Coronary artery (tissue), 2 donors: ENCODE data around the gene KATNIP.
A peak's percentile ranks its signal among the peaks of the same experiment; 100 is the strongest.

Experiments used
- DNase-seq: peaks from one replicate; pipeline ENCODE4 v3.0.0-alpha.2; 2017; ENCODE audit warnings: low spot score
- H3K27ac ChIP-seq, 2 donors: fragments of 200-600 bp; sonication (generic); one replicate each; pipeline ENCODE4 v1.5.1; 2016 to 2019
- H3K4me3 ChIP-seq: fragments of 200-600 bp; sonication (generic); 2 replicates; pipeline ENCODE4 v1.5.1; 2016; ENCODE audit warnings: mild to moderate bottlenecking, moderate library complexity
- CTCF ChIP-seq: fragments of 200-600 bp; sonication (generic); IDR thresholded peaks from one replicate; pipeline ENCODE4 v1.5.1; 2019; ENCODE audit warnings: antibody characterized with exemption

The KATNIP gene

GRCh38 chr16:27549746-27550581, at the start of gene KATNIP, which contains the start of gene GTF3C1:
Gene KATNIP, plus strand, starts transcription at chr16:27550144. Its CDS starts 27 bp downstream, at chr16:27550171.
Gene GTF3C1, minus strand, starts transcription at chr16:27549913. Its CDS starts 23 bp downstream, at chr16:27549890.
- DNase-seq, result peak; percentile 100
- no peak for TF ChIP-seq CTCF
- Histone ChIP-seq H3K27ac (peak within 1 kb of the TSS; percentile 56 to 86), H3K4me3 (peak within 1 kb of the TSS; percentile 88)

- no peak for DNase-seq
- Histone ChIP-seq H3K4me3 (no peak overlapping the region), H3K27ac (no peak overlapping the region)
- TF ChIP-seq CTCF, result no peak
Measured at GRCh38 chr16:27500801-27501200, 49.1 kb upstream of the KATNIP start.

- Histone ChIP-seq H3K27ac (no peak overlapping the region), H3K4me3 (no peak overlapping the region)
- TF ChIP-seq CTCF, result no peak
- DNase-seq, result no peak
Measured at GRCh38 chr16:27503662-27504061, 46.3 kb upstream of the KATNIP start.

GRCh38 chr16:27505297-27506236, 44.4 kb upstream of the KATNIP start:
- no peak for DNase-seq

GRCh38 chr16:27506771-27507170, 43.2 kb upstream of the KATNIP start:
- TF ChIP-seq CTCF, result no peak
- DNase-seq, result no peak
- no peak overlapping the region for H3K27ac ChIP-seq
- H3K4me3 ChIP-seq, result no peak overlapping the region

More at GRCh38 chr16:27505297-27506236, 44.4 kb upstream of the KATNIP start:
- no peak for TF ChIP-seq CTCF
- Histone ChIP-seq H3K27ac (no peak overlapping the region), H3K4me3 (no peak overlapping the region)

- TF ChIP-seq CTCF, result no peak
- Histone ChIP-seq H3K4me3 (no peak overlapping the region), H3K27ac (no peak overlapping the region)
- DNase-seq, result no peak
Measured at GRCh38 chr16:27508476-27508875, 41.5 kb upstream of the KATNIP start.
